GM18907 (cell line): ENCODE results near the gene RXFP4.
A peak's percentile ranks its signal among the peaks of the same experiment; 100 is the strongest.
"Not testable (repeated sequence)": the region's sequence is repeated elsewhere in the genome, so short reads cannot be mapped to it uniquely, and the experiment has no call there.

Experiments
- ATAC-seq: cut with Tn5 transposase; IDR thresholded peaks from one replicate; pipeline ENCODE4 v1.9.1; 2021; ENCODE audit warnings: mild to moderate bottlenecking, moderate library complexity; ENCODE audit not compliant: unreplicated experiment

RXFP4 gene

GRCh38 chr1:155940993-155941844 lies at the start of gene RXFP4:
TSS of gene RXFP4 (plus strand) at chr1:155941638. CDS start at chr1:155941710, 72 bp downstream.
- ATAC-seq: no peak

DNA sequence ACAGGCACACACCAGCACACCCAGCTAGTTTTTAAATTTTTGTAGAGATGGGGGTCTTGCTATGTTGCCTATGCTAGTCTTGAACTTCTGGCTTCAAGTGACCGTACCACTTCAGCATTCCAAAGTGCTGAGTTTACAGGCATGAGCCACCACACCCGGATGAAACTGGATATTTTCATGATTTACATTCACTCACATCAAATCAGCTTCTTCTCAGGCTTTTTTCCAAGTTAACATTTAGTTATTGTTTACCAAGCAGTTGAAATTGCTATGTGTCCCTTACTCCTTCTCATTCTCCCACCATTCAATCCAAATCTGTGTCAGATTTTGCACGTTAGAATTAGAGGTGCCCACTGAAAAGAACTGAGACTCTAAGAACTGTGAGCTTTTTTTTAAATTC lies 48.6 kb upstream of the RXFP4 start:
- no peak for ATAC-seq

DNA sequence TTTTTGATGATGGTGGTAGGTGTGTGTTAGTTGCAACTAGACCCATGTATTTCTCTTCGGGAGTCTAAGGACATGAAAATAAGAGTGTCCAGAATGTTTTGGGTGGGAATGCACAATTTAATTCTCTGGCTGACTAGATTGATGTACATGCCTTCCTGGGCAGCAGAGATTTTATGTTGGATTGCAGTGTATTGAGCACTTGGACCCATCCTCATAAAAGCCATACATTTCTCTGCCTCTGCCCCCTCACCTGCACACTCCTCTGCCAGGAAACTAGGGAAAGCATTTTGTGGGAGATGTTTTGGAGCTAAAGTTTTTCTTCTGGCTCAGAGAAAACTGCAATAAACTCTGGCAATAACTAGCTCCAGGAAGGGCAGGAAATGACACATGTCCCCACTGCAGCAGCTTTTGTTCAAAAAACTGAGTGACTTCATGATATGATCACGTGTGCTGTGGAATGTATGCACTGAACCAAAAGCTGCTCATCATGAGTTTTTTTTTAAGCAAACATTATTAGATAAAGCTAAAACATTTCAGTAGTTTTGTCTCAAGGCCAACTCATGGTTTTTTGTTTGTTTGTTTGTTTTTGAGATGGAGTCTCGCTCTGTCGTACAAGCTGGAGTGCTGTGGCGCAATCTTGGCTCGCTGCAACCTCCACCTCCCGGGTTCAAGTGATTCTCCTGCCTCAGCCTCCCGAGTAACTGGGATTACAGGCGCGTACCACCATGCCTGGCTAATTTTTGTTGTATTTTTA lies 47.9 kb upstream of the RXFP4 start:
- no peak for ATAC-seq

- not testable (repeated sequence) for ATAC-seq
These were observed 45.8 kb upstream of the RXFP4 start for GRCh38 chr1:155895617-155896016.

GRCh38 chr1:155896476-155896875 lies 45.0 kb upstream of the RXFP4 start:
- not testable (repeated sequence) for ATAC-seq

DNA sequence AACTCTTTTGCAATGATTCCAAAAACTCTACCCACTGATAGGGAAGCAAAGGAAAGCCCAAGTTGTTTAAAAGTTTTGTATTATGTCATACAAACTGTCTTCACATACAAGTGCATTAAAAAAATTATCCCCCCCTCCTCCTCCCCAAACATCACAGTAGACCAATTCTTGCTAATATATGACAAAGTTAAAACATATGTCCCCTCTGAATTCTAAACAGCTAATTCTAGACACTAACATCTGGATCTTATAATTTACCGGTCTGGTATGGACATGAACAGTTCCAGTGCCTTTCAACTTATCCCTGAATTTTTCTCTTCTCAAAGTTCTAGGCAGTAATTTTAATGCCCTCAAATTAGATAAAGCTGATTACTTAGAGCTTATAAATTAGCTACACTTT lies 43.7 kb upstream of the RXFP4 start:
- no peak for ATAC-seq

- no peak for ATAC-seq
These were observed 42.5 kb upstream of the RXFP4 start for GRCh38 chr1:155898888-155899287.

DNA sequence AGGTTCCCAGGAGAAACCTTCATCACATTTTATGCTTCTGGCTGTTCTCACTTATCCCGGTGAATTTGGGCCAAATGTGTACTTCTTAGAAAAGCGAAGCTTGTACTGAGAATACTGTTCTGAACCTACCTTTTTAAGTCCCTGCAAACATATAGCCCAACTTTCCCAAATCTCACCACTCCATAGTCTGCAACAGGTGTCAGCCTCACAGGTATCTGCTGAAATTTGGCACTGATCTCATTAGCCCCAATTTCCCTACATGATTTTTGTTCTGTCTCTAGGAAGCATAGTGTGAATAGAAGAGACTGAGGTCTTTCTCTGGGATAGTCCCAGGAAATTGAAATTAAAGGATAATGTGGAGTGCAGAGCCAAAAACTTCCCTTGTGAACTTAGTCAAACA lies 41.8 kb upstream of the RXFP4 start:
- ATAC-seq: no peak

- ATAC-seq: no peak
These were observed 41.3 kb upstream of the RXFP4 start for GRCh38 chr1:155900161-155900560.

- ATAC-seq: no peak
These were observed 37.2 kb upstream of the RXFP4 start for GRCh38 chr1:155904261-155904660.

GRCh38 chr1:155909894-155910293 lies 31.5 kb upstream of the RXFP4 start:
- no peak for ATAC-seq

DNA sequence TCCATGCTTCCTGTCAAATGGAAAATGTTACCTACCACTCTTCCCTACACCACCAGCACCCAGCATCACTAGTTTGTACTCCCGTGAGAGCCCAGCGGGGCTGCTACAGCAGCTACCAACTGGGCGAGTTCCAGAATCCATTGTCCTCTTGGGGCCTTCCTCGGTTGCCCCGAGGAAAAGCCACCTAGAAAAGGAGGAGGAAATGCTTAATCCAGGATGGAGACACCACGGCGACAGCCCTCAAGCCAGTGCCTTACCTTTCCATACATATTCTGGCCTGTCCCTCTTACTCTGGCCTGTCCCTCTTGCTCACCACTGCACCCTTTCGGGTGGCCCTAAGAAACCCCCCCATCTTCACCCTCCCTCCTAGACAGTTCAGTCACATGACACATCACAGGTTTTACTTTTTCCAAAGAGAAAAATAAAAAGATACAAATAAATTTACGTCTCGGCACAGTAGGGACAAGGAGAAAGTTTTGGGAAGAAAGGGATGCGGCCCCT lies 30.8 kb upstream of the RXFP4 start:
- peak; percentile 20 for ATAC-seq

DNA sequence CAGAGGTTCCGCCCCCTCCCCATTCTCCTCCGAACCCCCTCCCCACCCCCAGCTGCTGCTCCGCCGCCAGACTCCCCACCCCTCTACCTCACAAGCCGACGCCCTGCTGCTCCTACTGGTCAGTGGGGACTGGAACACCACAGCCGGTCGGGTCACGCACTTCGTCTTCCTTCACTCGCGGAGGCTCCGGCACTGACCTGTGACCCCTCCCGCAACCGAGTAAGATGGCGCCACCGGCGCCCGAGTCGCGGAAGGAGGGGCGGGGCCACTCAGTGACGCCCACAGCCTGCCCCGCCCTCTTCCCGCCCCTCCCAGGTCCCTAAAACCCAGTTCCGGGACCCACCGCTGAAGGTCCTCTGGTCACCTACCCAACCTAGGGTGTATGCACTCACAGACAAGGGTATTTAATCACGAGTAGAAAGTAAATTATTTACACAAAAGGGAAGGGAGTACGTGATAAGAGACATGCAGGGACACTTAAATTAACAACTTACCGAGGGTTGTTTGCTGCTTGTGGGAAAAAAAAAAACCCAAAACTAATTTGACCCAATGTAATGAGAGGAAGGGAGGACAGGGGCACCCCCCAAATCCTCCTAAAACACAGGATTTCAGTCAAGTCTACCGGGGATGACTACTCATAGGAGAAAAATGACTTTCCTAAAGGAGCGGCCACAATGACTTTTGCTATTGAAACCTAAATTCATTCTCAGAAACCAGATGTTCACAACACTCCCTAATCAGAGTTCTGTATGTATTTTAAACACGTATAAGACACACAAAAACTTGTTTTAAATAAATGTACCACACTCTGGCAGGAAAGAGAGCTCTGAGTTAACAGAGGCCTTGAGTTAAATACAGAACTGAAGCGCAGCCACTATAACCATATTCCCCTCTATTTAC lies 30.0 kb upstream of the RXFP4 start, which contains the start of gene RIT1:
Gene RIT1 (minus strand): TSS at position 194 of the 900 bp plus-strand sequence. CDS start 588 bp downstream, outside the sequence.
- ATAC-seq: peak; percentile 81

GRCh38 chr1:155912056-155912536 lies 29.3 kb upstream of the RXFP4 start:
- ATAC-seq: no peak

GRCh38 chr1:155913969-155914757 lies 27.3 kb upstream of the RXFP4 start:
- ATAC-seq: no peak

DNA sequence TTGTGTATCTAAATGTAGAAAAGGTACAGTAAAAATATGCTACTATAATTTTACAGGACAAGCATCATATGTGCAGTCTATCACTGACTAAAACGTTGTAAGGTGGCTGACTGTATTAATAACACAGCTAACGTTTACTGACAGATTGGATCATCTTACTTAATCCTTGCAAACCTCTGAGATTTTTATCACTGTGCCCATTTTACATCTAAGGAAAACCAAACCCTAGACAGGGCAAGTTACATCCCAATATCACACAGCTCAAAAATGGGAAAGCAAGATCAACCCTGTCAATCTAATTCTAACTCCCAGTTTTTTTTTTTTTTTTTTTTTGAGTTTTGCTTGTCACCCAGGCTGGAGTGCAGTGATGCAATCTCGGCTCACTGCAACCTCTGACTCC lies 22.8 kb upstream of the RXFP4 start:
- no peak for ATAC-seq

GRCh38 chr1:155919801-155920200 lies 21.6 kb upstream of the RXFP4 start:
- ATAC-seq: no peak

DNA sequence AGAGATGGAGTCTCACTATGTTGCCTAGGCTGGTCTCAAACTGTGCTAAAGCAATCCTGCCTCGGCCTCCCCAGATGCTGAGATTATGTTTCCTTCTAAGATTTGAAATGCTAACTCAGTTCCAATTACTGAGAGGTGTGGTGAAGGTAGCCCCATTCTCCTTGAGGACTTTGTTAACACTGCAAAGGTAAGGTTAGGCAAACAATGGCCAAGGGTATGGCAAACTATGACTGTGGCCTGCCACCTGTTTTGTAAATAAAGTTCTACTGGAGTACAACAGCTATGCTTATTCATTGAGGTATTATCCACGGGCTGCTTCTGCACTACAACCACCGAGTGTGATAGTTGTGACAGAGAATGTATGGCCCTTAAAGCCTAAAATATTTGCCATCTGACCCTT lies 20.7 kb upstream of the RXFP4 start:
- no peak for ATAC-seq

DNA sequence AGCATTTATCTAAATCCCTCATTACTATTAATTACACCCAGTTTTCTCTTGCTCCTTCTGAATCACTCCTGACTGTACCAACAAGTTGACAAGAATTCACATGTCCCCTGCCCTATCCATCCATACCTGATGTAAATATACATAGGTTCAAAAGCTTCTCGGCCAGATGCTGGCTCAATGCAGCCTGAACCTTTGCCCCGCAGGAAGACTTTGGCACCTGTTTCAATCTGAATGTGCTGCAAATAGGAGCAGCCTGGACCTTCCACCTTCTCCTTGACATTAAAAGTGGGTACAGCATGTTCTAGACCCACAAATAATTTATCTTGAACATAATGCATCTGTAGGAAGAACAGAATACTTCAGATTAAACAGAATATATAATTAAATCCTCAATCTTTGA lies 15.9 kb upstream of the RXFP4 start:
- ATAC-seq: no peak

DNA sequence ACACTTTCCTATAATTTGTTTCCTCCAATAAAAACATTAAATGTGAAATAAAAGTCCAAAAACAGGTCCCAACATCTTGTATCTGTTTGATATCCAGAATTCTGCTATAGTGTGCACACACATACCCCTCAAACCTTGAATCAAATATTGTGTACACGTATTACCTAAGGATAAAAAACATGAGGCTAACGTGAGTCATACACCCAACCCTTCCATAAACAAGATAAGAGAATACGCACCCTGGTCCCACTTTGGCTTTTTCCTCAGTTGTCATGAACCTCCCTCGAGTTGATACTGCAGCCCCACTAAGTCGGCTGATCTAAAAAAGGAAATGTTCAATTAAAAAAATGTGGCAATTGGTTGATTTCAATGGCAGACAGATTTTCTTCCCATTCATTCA lies 12.4 kb upstream of the RXFP4 start:
- no peak for ATAC-seq
